H1 (cell line): Measurements from ENCODE around the gene MPPED2. TPM values are rescaled to one million over a fixed set of nuclear protein-coding genes. Genes with fewer than 3 reads are reported as not detected.

ENCODE experiments used
- EP300 ChIP-seq, 2 experiments: IDR thresholded peaks; 1 replicate in 1 of 2; 2 replicates in 1 of 2; pipeline ENCODE4 v1.6.1; 2011 to 2012; ENCODE audit warnings: low read depth in 2 of 2, low read length in 2 of 2, mild to moderate bottlenecking in 2 of 2, borderline replicate concordance in 1 of 2, inconsistent platforms in 1 of 2, moderate library complexity in 1 of 2
- GABPA ChIP-seq: IDR thresholded peaks from 2 replicates; pipeline ENCODE4 v1.6.1; 2011; ENCODE audit warnings: mild to moderate bottlenecking, low read length, moderate library complexity, borderline replicate concordance; ENCODE audit not compliant: insufficient read depth
- polyA plus RNA-seq, 7 experiments: library from polyadenylated mRNA; depleted of rRNA in 3 of 7; stranded (reverse) in 5 of 7; unstranded in 2 of 7; fragments of >200 nt in 5 of 7; fragments of 200-250 nt in 2 of 7; gene quantifications; 1 replicate in 5 of 7; 2 replicates in 1 of 7; 4 replicates in 1 of 7; pipeline versions ENCODE4 v1.2.1 to v1.2.3, GENCODE V29; 2011 to 2013; ENCODE audit warnings: missing spikeins in 2 of 7, mixed read lengths in 2 of 7
- total RNA-seq: library from RNA; stranded (reverse); fragmentation: NEBNext Ultra II Directional; extraction: Animal tissue kit (Norgen Biotek cat#: 25700); gene quantifications from 2 replicates; pipeline ENCODE4 v1.2.1, GENCODE V29; 2021

Gene MPPED2
- total and polyA plus RNA-seq, 2 of the 8 experiments (the other 6 are each of a cell fraction or from before 2014, with no cell fraction given) = 1.3 to 3.5 TPM

DNA sequence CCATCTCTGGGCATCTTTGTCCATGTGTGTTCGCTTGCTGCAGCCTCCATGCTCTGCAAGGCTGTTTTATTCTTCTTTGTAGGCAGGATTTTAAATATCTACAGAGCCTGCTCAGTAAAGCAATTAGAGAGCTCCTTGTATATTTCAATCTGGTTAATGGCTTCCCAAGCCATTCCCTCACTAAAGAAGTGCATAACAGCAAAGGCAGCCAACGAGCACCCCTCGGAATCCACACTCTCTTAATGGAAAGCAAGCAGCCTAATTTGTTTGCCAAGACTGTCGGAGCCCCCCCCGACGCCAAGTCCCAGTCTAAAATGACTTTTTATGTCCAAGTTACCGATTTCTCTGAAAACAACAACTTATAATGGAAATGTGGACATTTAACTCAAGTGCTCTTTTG is 139.6 kb downstream of the MPPED2 start (continued):
- no peak for TF ChIP-seq GABPA
- TF ChIP-seq EP300 (IDR thresholded peaks at IDR 0.05; ENCODE audit: borderline replicate concordance in 1 of 2, low read depth in 2 of 2, low read length in 2 of 2) = no peak
